Endothelial cell of umbilical vein (primary cell): ENCODE measurements around the gene SVOP.

Source experiments
- EZH2 ChIP-seq: IDR thresholded peaks from 2 replicates; pipeline ENCODE4 v1.6.1; 2012; ENCODE audit warnings: borderline replicate concordance, low read depth, mild to moderate bottlenecking, moderate library complexity, low read length, inconsistent platforms; ENCODE audit not compliant: severe bottlenecking
- GATA2 ChIP-seq: IDR thresholded peaks from 2 replicates; pipeline ENCODE4 v1.7.0; 2011; ENCODE audit warnings: low read depth, mild to moderate bottlenecking, moderate library complexity, mixed read lengths, low read length; ENCODE audit not compliant: insufficient read length, insufficient read depth
- JUN ChIP-seq: IDR thresholded peaks from 2 replicates; pipeline ENCODE4 v1.6.1; 2011; ENCODE audit warnings: borderline replicate concordance, low read depth; ENCODE audit not compliant: insufficient read length, insufficient read depth
- POLR2A ChIP-seq: IDR thresholded peaks from 2 replicates; pipeline ENCODE4 v1.6.1; 2012; ENCODE audit warnings: low read depth, mild to moderate bottlenecking, control low read depth, low read length
- POLR2AphosphoS5 ChIP-seq: IDR thresholded peaks from 2 replicates; pipeline ENCODE4 v1.6.1; 2012; ENCODE audit warnings: low read depth, mild to moderate bottlenecking, control low read depth, low read length, moderate library complexity; ENCODE audit not compliant: insufficient read depth
- TF ChIP-seq, protein P1 (sequence below), 2 donors: IDR thresholded peaks; 1 replicate in 1 of 2; 2 replicates in 1 of 2; pipeline ENCODE4 v1.5.1; 2011; ENCODE audit warnings: low read length in 2 of 2, mild to moderate bottlenecking in 2 of 2, moderate library complexity in 2 of 2, control low read depth in 1 of 2, inconsistent platforms in 1 of 2, low read depth in 1 of 2; ENCODE audit not compliant: insufficient read depth in 1 of 2; ENCODE audit errors: extremely low read depth in 1 of 2

DNA sequence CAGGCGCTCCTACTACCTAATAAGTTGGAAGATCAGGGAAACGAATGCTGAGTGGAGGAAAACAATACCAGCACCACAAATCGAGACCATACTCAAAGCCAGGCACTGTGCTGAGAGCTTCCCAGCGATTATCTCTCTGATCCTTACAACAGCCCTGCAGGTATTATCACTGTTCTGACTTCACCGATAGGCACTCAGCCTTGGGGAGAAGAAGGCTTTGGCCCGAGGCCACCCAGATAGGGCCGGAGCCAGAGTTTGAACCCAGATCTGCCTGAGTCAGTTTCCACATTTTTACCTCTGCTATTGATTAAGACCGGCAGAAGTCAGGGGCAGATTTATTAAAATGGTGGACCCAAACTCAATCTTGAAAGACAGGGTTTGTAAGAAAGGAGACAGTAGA lies 4.9 kb downstream of the SVOP start:
- TF ChIP-seq JUN (no peak), POLR2A (no peak), GATA2 (no peak), EZH2 (no peak), POLR2AphosphoS5 (no peak)
- TF ChIP-seq, protein P1, sequence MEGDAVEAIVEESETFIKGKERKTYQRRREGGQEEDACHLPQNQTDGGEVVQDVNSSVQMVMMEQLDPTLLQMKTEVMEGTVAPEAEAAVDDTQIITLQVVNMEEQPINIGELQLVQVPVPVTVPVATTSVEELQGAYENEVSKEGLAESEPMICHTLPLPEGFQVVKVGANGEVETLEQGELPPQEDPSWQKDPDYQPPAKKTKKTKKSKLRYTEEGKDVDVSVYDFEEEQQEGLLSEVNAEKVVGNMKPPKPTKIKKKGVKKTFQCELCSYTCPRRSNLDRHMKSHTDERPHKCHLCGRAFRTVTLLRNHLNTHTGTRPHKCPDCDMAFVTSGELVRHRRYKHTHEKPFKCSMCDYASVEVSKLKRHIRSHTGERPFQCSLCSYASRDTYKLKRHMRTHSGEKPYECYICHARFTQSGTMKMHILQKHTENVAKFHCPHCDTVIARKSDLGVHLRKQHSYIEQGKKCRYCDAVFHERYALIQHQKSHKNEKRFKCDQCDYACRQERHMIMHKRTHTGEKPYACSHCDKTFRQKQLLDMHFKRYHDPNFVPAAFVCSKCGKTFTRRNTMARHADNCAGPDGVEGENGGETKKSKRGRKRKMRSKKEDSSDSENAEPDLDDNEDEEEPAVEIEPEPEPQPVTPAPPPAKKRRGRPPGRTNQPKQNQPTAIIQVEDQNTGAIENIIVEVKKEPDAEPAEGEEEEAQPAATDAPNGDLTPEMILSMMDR (IDR thresholded peaks at IDR 0.05; ENCODE audit: extremely low read depth in 1 of 2, insufficient read depth in 1 of 2, low read depth in 1 of 2, low read length in 2 of 2): no peak
